GM12878 (cell line): ENCODE data around the gene MMP27. TPM values are rescaled to one million over a fixed set of nuclear protein-coding genes. Genes with fewer than 3 reads are reported as not detected.

Experiments used
- ATAC-seq: fragments of 200-7000 bp; cut with Tn5 transposase; 3 replicates; pipeline ENCODE4 v1.9.1; 2020; ENCODE audit warnings: mild to moderate bottlenecking, moderate library complexity
- BruUV-seq: library from RNA; stranded (reverse); fragments of 400-500 nt; replicated peaks from 2 replicates; lab custom pipeline; 2021; lab: Mats Ljungman, UMichigan
- CTCF ChIA-PET: fragments of 300-600 bp; sonication (Branson Sonifier 250); formaldehyde crosslinking; extraction: SDS; loops from one replicate; lab custom pipeline; 2021; ENCODE audit warnings: inconsistent platforms; lab: Yijun Ruan, JAX
- POLR2A ChIA-PET: fragments of 350-600 bp; formaldehyde crosslinking; extraction: SDS; loops from one replicate; lab custom pipeline; 2021; ENCODE audit warnings: inconsistent platforms; lab: Charles Lee
- RAD21 ChIA-PET: fragments of 300-600 bp; sonication (Branson Sonifier 250); formaldehyde crosslinking; loops from one replicate; lab custom pipeline; 2023; ENCODE audit warnings: antibody characterized with exemption; ENCODE audit not compliant: unreplicated experiment; lab: Charles Lee
- SMC1A ChIA-PET: fragments of 300-600 bp; sonication (Branson Sonifier 250); formaldehyde crosslinking; loops from one replicate; lab custom pipeline; 2023; ENCODE audit not compliant: unreplicated experiment, uncharacterized antibody; lab: Charles Lee
- DNase-seq: peaks from one replicate; pipeline ENCODE4 v3.0.0-alpha.2; 2011; ENCODE audit warnings: low read depth, low spot score
- FAIRE-seq: peaks from 3 replicates; lab custom pipeline; 2011; peaks lifted over from hg19 to GRCh38; lab: Jason Lieb, UNC
- H2AFZ ChIP-seq: 2 replicates; pipeline ENCODE4 v1.6.0; 2011; ENCODE audit warnings: low read depth, low read length, control low read depth; ENCODE audit not compliant: control insufficient read depth
- H3K27ac ChIP-seq: 2 replicates; pipeline ENCODE4 v1.5.1; 2011; ENCODE audit warnings: control low read depth; ENCODE audit not compliant: control insufficient read depth, insufficient read depth
- H3K27me3 ChIP-seq, 2 experiments: replicated peaks in 1 of 2; 2 replicates each; pipeline versions ENCODE4 v1.6.0 to v1.6.1; 2011; ENCODE audit warnings: low read length in 1 of 2; ENCODE audit not compliant: control insufficient read depth in 2 of 2, insufficient read depth in 2 of 2
- H3K36me3 ChIP-seq, 2 experiments: 2 replicates each; pipeline ENCODE4 v1.5.1; 2011; ENCODE audit warnings: low read length in 1 of 2; ENCODE audit not compliant: control insufficient read depth in 2 of 2, insufficient read depth in 2 of 2
- H3K4me1 ChIP-seq: 2 replicates; pipeline ENCODE4 v1.6.1; 2011; ENCODE audit warnings: mild to moderate bottlenecking, low read length, moderate library complexity, mixed read lengths; ENCODE audit not compliant: control insufficient read depth, insufficient read depth
- H3K4me2 ChIP-seq: 2 replicates; pipeline ENCODE4 v1.6.0; 2011; ENCODE audit warnings: control low read depth; ENCODE audit not compliant: control insufficient read depth, insufficient read depth
- H3K4me3 ChIP-seq: fragments of 200-600 bp; sonication (generic); 2 replicates; pipeline ENCODE4 v1.5.1; 2016
- H3K79me2 ChIP-seq: 2 replicates; pipeline ENCODE4 v1.6.0; 2011; ENCODE audit warnings: low read length; ENCODE audit not compliant: control insufficient read depth, insufficient read depth
- H3K9ac ChIP-seq: 2 replicates; pipeline ENCODE4 v1.8.0; 2011; ENCODE audit warnings: low read length, control low read depth, mixed read lengths; ENCODE audit not compliant: control insufficient read depth, insufficient read depth
- H3K9me3 ChIP-seq: replicated peaks from 3 replicates; pipeline ENCODE4 v1.5.1; 2011; ENCODE audit warnings: mild to moderate bottlenecking, low read length; ENCODE audit not compliant: control insufficient read depth, insufficient read depth
- H4K20me1 ChIP-seq: 2 replicates; pipeline ENCODE4 v1.6.0; 2011; ENCODE audit not compliant: control insufficient read depth, insufficient read depth
- BCL11A ChIP-seq: IDR thresholded peaks from 2 replicates; pipeline ENCODE4 v1.6.1; 2011; ENCODE audit warnings: low read depth, low read length
- BMI1 ChIP-seq: fragments of 450-650 bp; IDR thresholded peaks from 2 replicates; pipeline ENCODE4 v1.6.1; 2016; ENCODE audit warnings: mild to moderate bottlenecking, moderate library complexity, borderline replicate concordance
- CREB1 ChIP-seq: IDR thresholded peaks from 2 replicates; pipeline ENCODE4 v1.6.1; 2012; ENCODE audit warnings: low read depth, mild to moderate bottlenecking, inconsistent platforms
- DPF2 ChIP-seq: fragments of 450-650 bp; IDR thresholded peaks from 2 replicates; pipeline ENCODE4 v1.6.1; 2017; ENCODE audit warnings: mild to moderate bottlenecking
- E2F4 ChIP-seq: IDR thresholded peaks from 2 replicates; pipeline ENCODE4 v1.6.1; 2012; ENCODE audit warnings: low read depth, low read length, improper control_type of control experiment
- ESRRA ChIP-seq: IDR thresholded peaks from 2 replicates; pipeline ENCODE4 v1.6.1; 2012; ENCODE audit warnings: mild to moderate bottlenecking, low read length, improper control_type of control experiment
- FOS ChIP-seq: IDR thresholded peaks from 3 replicates; pipeline ENCODE4 v1.6.1; 2011; ENCODE audit warnings: borderline replicate concordance; ENCODE audit not compliant: insufficient read length; ENCODE audit errors: extremely low read depth
- IRF3 ChIP-seq: fragments of 450-650 bp; IDR thresholded peaks from 2 replicates; pipeline ENCODE4 v1.6.1; 2014; ENCODE audit warnings: mild to moderate bottlenecking
- SIX5 ChIP-seq: IDR thresholded peaks from 2 replicates; pipeline ENCODE4 v1.6.1; 2011; ENCODE audit warnings: mild to moderate bottlenecking, low read depth, low read length, moderate library complexity; ENCODE audit not compliant: severe bottlenecking
- SMAD1 ChIP-seq: fragments of 450-650 bp; IDR thresholded peaks from 2 replicates; pipeline ENCODE4 v1.6.1; 2018; ENCODE audit warnings: mild to moderate bottlenecking, low read depth; ENCODE audit not compliant: partially characterized antibody
- STAT1 ChIP-seq: fragments of 450-650 bp; conservative IDR thresholded peaks from 2 replicates; pipeline ENCODE4 v1.6.1; 2014; ENCODE audit warnings: antibody characterized with exemption, mild to moderate bottlenecking
- SUZ12 ChIP-seq: fragments of 200-600 bp; sonication (generic); IDR thresholded peaks from one replicate; pipeline ENCODE4 v1.6.1; 2018; ENCODE audit warnings: antibody characterized with exemption, mild to moderate bottlenecking; ENCODE audit not compliant: unreplicated experiment
- TARDBP ChIP-seq: IDR thresholded peaks from 2 replicates; pipeline ENCODE4 v1.6.1; 2016; ENCODE audit warnings: borderline replicate concordance
- YY1 ChIP-seq: IDR thresholded peaks from 2 replicates; pipeline ENCODE4 v1.6.1; 2011; ENCODE audit warnings: low read depth, mild to moderate bottlenecking, low read length
- WGBS: methylation state at CpG from one replicate; pipeline ENCODE4 v1.1.6; 2016; ENCODE audit warnings: low lambda C conversion rate; ENCODE audit not compliant: insufficient replicate concordance, insufficient coverage; ENCODE audit errors: missing lambda C conversion rate; 5-methylcytosine and 5-hydroxymethylcytosine counted together
- in situ Hi-C: fragments of 300-500 bp; cut with MboI; formaldehyde crosslinking; loops from 9 replicates; pipeline ENCODE4 v1.14.3; 2018; ENCODE audit warnings: mixed read lengths
- intact Hi-C: fragments of 100-400 bp; cut with micrococcal nuclease; formaldehyde crosslinking; loops from one replicate; pipeline ENCODE4 v1.14.2; 2022; ENCODE audit not compliant: unreplicated experiment
- polyA plus RNA-seq, 11 experiments: library from polyadenylated mRNA; depleted of rRNA in 4 of 11; unstranded in 6 of 11; stranded (reverse) in 5 of 11; fragments of >200 nt; fragmentation: Nextera tagmentation in 4 of 11; fragmentation: Illumina TruSeq in 1 of 11; extraction: Ambion mirVana in 4 of 11; extraction: Trizol in 1 of 11; gene quantifications; 1 replicate in 1 of 11; 2 replicates in 10 of 11; pipeline versions ENCODE4 v1.2.1 to v1.2.3, GENCODE V29; 2011 to 2016; ENCODE audit warnings: inconsistent platforms in 2 of 11, missing spikeins in 2 of 11, low read depth in 1 of 11
- total RNA-seq, 4 experiments: library from RNA; depleted of rRNA in 3 of 4; stranded (reverse); fragments of >200 nt in 3 of 4; fragmentation: Illumina TruSeq in 1 of 4; extraction: Trizol in 1 of 4; gene quantifications; 2 replicates each; pipeline versions ENCODE4 v1.2.1 to v1.2.3, GENCODE V29; 2013 to 2021
- TF ChIP-seq, protein P1 (sequence below): fragments of 450-650 bp; IDR thresholded peaks from 2 replicates; pipeline ENCODE4 v1.6.1; 2017; ENCODE audit warnings: mild to moderate bottlenecking, low read depth, inconsistent platforms; ENCODE audit not compliant: poor library complexity, severe bottlenecking

MMP27 gene
- total and polyA plus RNA-seq, 10 of the 15 experiments (the other 5 are each of a cell fraction or from before 2014, with no cell fraction given), result not detected

DNA sequence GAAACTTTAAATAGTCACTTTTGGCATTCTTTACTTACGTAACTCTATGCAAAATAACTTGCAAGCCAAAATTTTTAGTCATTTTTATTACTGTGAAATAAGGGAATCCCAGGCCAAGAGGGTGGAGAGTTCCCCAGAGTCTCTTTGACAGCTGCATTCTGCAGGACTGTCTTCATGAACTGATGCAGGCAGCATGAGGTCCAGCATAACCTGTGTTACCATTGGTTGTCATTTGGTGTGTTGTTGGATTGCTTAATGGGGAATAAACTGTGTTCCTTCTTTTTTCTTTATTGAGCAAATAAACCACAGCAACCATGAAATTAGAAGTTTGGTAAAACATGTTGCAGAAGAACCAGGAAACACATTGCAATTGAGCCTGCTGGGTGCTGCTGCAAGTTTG lies 24.6 kb downstream of the MMP27 start:
- no peak overlapping the region for H3K9ac ChIP-seq
- ChIA-PET CTCF (interaction anchor here (1.4 kb wide), 1 partner anchor 15 kb away, joined by 5 read pairs; no protein-coding TSS in a partner anchor), RAD21 (no interaction called here), POLR2A (no interaction called here), SMC1A (no interaction called here)
- no peak overlapping the region for H3K4me3 ChIP-seq
- ATAC-seq (no peak), FAIRE-seq (no peak), DNase-seq (no peak)
- no peaks in the 10 kb centered on the region for H3K36me3 ChIP-seq
- H3K4me2 ChIP-seq, result no peak overlapping the region
- H4K20me1 ChIP-seq, result no peaks in the 10 kb centered on the region
- no peaks in the 10 kb centered on the region for H3K9me3 ChIP-seq
- WGBS, result 4% methylated on average over 1 of the region's 1 CpG
- H3K27ac ChIP-seq, result no peak overlapping the region
- TF ChIP-seq, protein P1, sequence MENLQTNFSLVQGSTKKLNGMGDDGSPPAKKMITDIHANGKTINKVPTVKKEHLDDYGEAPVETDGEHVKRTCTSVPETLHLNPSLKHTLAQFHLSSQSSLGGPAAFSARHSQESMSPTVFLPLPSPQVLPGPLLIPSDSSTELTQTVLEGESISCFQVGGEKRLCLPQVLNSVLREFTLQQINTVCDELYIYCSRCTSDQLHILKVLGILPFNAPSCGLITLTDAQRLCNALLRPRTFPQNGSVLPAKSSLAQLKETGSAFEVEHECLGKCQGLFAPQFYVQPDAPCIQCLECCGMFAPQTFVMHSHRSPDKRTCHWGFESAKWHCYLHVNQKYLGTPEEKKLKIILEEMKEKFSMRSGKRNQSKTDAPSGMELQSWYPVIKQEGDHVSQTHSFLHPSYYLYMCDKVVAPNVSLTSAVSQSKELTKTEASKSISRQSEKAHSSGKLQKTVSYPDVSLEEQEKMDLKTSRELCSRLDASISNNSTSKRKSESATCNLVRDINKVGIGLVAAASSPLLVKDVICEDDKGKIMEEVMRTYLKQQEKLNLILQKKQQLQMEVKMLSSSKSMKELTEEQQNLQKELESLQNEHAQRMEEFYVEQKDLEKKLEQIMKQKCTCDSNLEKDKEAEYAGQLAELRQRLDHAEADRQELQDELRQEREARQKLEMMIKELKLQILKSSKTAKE, result no peak
- TF ChIP-seq BCL11A (no peak), SMAD1 (no peak)
- no peaks in the 10 kb centered on the region for H3K79me2 ChIP-seq
- in situ Hi-C loops, result no loop called here
- H2AFZ ChIP-seq, result no peak overlapping the region
- H3K27me3 ChIP-seq, result peaks cover 0 to 2% of the 10 kb centered on the region in 2 experiments; a peak in 2 of 4 replicates
- intact Hi-C loops, result no loop called here
- BruUV-seq, result no TSS peak
- no peaks in the 10 kb centered on the region for H3K4me1 ChIP-seq

DNA sequence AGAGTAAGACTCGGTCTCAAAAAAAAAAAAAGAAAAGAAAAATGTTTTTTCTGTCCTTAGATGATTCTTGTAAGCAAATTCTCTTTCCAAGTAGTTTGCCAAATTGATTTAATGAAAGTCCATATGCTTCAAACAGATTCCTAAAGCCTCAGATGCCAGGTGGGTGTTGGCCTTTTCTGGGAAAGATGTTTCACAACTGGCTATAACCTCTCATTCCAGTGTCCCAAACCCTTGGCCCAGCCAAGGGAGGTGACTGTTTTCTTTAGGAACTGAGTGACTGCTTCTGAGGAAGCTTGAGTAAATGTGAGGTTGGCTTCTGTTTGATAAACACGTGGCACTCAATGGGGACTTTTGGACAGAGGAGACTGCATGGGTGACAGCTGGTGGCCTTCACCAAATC lies 27.5 kb downstream of the MMP27 start:
- no peak overlapping the region for H3K4me2 ChIP-seq
- ChIA-PET RAD21 (interaction anchor here (0.9 kb wide), 1 partner anchor 12 kb away, joined by 5 read pairs; no protein-coding TSS in a partner anchor), SMC1A (interaction anchor here (0.6 to 2.2 kb wide), 2 partner anchors 12 to 439 kb away, joined by 3 to 9 read pairs; no protein-coding TSS in a partner anchor), CTCF (interaction anchor here (5.7 kb wide), 1 partner anchor 12 kb away, joined by 40 read pairs; no protein-coding TSS in a partner anchor), POLR2A (no interaction called here)
- WGBS, result 8% methylated on average over 1 of the region's 2 CpGs
- no peaks in the 10 kb centered on the region for H4K20me1 ChIP-seq
- ATAC-seq (no peak), FAIRE-seq (no peak), DNase-seq (no peak)
- no peaks in the 10 kb centered on the region for H3K79me2 ChIP-seq
- H3K9me3 ChIP-seq, result no peaks in the 10 kb centered on the region
- H3K4me1 ChIP-seq, result no peaks in the 10 kb centered on the region
- no peak overlapping the region for H2AFZ ChIP-seq
- intact Hi-C loops, result no loop called here
- H3K4me3 ChIP-seq, result no peak overlapping the region
- BruUV-seq, result no TSS peak
- no peak overlapping the region for H3K9ac ChIP-seq
- in situ Hi-C loops, result no loop called here
- no peaks in the 10 kb centered on the region for H3K36me3 ChIP-seq
- peaks cover 0 to 2% of the 10 kb centered on the region in 2 experiments; a peak in 2 of 4 replicates for H3K27me3 ChIP-seq
- no peak overlapping the region for H3K27ac ChIP-seq
- TF ChIP-seq IRF3 (no peak), BMI1 (no peak), TARDBP (no peak), SUZ12 (no peak), DPF2 (no peak), FOS (no peak), SIX5 (no peak), YY1 (no peak), STAT1 (no peak), E2F4 (no peak), CREB1 (no peak), ESRRA (no peak)
